ENCODE data around the gene STK33. TPM values are rescaled to one million over a fixed set of nuclear protein-coding genes. Genes with fewer than 3 reads are reported as not detected.

The STK33 gene
- 10 to 100 TPM; 22.7 to 26.8 TPM for total RNA-seq
- polyA plus RNA-seq (2013, experiment 1 of 2): 21.2 TPM
- polyA plus RNA-seq (2013, experiment 2 of 2): 19.9 TPM
- long read RNA-seq, experiment 1, partial matches to known transcripts: 2 of 6 reads
- long read RNA-seq, experiment 1, other reads (novel, unspliced or antisense): 4 of 6 reads
- long read RNA-seq, experiment 2, partial matches to known transcripts: 2 of 34 reads
- long read RNA-seq, experiment 2, other reads (novel, unspliced or antisense): 28 of 34 reads
- long read RNA-seq, experiment 3, partial matches to known transcripts: 3 of 65 reads
- long read RNA-seq, experiment 3, other reads (novel, unspliced or antisense): 60 of 65 reads
- long read RNA-seq, experiment 4, partial matches to known transcripts: 0 of 10 reads
- long read RNA-seq, experiment 4, other reads (novel, unspliced or antisense): 10 of 10 reads

- Histone ChIP-seq H3K9me3 (ENCODE audit: control insufficient read depth, low read length) (no peaks in the 10 kb centered on the region), H3K27ac (ENCODE audit: low read depth, low read length) (peak within 1 kb of the TSS; percentile 81), H3K9ac (ENCODE audit: extremely low read depth, low read length, poor library complexity, severe bottlenecking) (peak within 1 kb of the TSS; percentile 3), H3K4me3 (ENCODE audit: low read length) (peak within 1 kb of the TSS; percentile 86), H3K4me1 (ENCODE audit: control insufficient read depth, insufficient read depth, low read length) (peaks cover 12% of the 10 kb centered on the region), H3K36me3 (ENCODE audit: control insufficient read depth, insufficient read depth, low read length) (no peaks in the 10 kb centered on the region), H3K27me3 (ENCODE audit: control insufficient read depth, insufficient read depth, low read length, poor library complexity, severe bottlenecking) (no peaks in the 10 kb centered on the region)
- Mint-ChIP-seq H3K27me3 (ENCODE audit: insufficient read depth) (no peaks in the 10 kb centered on the region), H3K9me3 (no peaks in the 10 kb centered on the region), H3K27ac (peak within 1 kb of the TSS; percentile 37), H3K4me1 (peaks cover 25% of the 10 kb centered on the region), H3K4me3 (peak within 1 kb of the TSS; percentile 71), H3K36me3 (ENCODE audit: low read depth) (no peaks in the 10 kb centered on the region)
- DNase-seq: peak; percentile 91
- no peak for TF ChIP-seq CTCF (conservative IDR thresholded peaks at IDR 0.05)
- WGBS, 2 experiments (ENCODE audit: insufficient coverage in 1 of 2, insufficient read length in 1 of 2): 5 to 8% methylated on average over 28 to 55 of the region's 55 CpGs
These were observed at the start of gene STK33 for GRCh38 chr11:8593935-8594909. TSS of gene STK33 (minus strand) at chr11:8594228. CDS start at chr11:8474905, 119,323 bp downstream.

GRCh38 chr11:8642196-8642841, 48.3 kb upstream of the STK33 start:
- no peaks in the 10 kb centered on the region for H3K9me3 ChIP-seq (ENCODE audit: control insufficient read depth, low read length)
- no peak overlapping the region for H3K9ac ChIP-seq (ENCODE audit: extremely low read depth, low read length, poor library complexity, severe bottlenecking)
- Mint-ChIP-seq H3K36me3 (ENCODE audit: low read depth) (no peaks in the 10 kb centered on the region), H3K9me3 (no peaks in the 10 kb centered on the region), H3K4me1 (peaks cover 12% of the 10 kb centered on the region), H3K4me3 (no peak overlapping the region), H3K27me3 (ENCODE audit: insufficient read depth) (no peaks in the 10 kb centered on the region), H3K27ac (no peak overlapping the region)
- peaks cover 4% of the 10 kb centered on the region for H3K4me1 ChIP-seq (ENCODE audit: control insufficient read depth, insufficient read depth, low read length)
- DNase-seq: peak; percentile 3
- no peak overlapping the region for H3K4me3 ChIP-seq (ENCODE audit: low read length)
- peaks cover 13% of the 10 kb centered on the region for H3K36me3 ChIP-seq (ENCODE audit: control insufficient read depth, insufficient read depth, low read length)
- TF ChIP-seq CTCF (conservative IDR thresholded peaks at IDR 0.05): no peak
- WGBS, 2 experiments (ENCODE audit: insufficient coverage in 1 of 2, insufficient read length in 1 of 2): 93 to 97% methylated on average over 5 of the region's 5 CpGs
- no peaks in the 10 kb centered on the region for H3K27me3 ChIP-seq (ENCODE audit: control insufficient read depth, insufficient read depth, low read length, poor library complexity, severe bottlenecking)
- H3K27ac ChIP-seq (ENCODE audit: low read depth, low read length): peak overlapping the region; percentile 24

GRCh38 chr11:8641332-8641731, 47.3 kb upstream of the STK33 start:
- WGBS, 2 experiments (ENCODE audit: insufficient coverage in 1 of 2, insufficient read length in 1 of 2): 84 to 93% methylated on average over 2 of the region's 2 CpGs
- Histone ChIP-seq H3K9ac (ENCODE audit: extremely low read depth, low read length, poor library complexity, severe bottlenecking) (no peak overlapping the region), H3K27ac (ENCODE audit: low read depth, low read length) (no peak overlapping the region), H3K4me3 (ENCODE audit: low read length) (no peak overlapping the region), H3K9me3 (ENCODE audit: control insufficient read depth, low read length) (peaks cover 2% of the 10 kb centered on the region), H3K27me3 (ENCODE audit: control insufficient read depth, insufficient read depth, low read length, poor library complexity, severe bottlenecking) (no peaks in the 10 kb centered on the region), H3K36me3 (ENCODE audit: control insufficient read depth, insufficient read depth, low read length) (peaks cover 13% of the 10 kb centered on the region), H3K4me1 (ENCODE audit: control insufficient read depth, insufficient read depth, low read length) (peaks cover 4% of the 10 kb centered on the region)
- H3K36me3 Mint-ChIP-seq (ENCODE audit: low read depth): peaks cover 6% of the 10 kb centered on the region
- TF ChIP-seq CTCF (conservative IDR thresholded peaks at IDR 0.05): no peak
- DNase-seq: no peak
- no peaks in the 10 kb centered on the region for H3K9me3 Mint-ChIP-seq
- H3K27ac Mint-ChIP-seq: no peak overlapping the region
- H3K27me3 Mint-ChIP-seq (ENCODE audit: insufficient read depth): no peaks in the 10 kb centered on the region
- peaks cover 12% of the 10 kb centered on the region for H3K4me1 Mint-ChIP-seq
- H3K4me3 Mint-ChIP-seq: no peak overlapping the region

All from endodermal cell (in vitro differentiated cells).